ENCODE data around the gene ERC2.
"Not testable (repeated sequence)": the region's sequence is repeated elsewhere in the genome, so short reads cannot be mapped to it uniquely, and the experiment has no call there.

The ERC2 gene

DNA sequence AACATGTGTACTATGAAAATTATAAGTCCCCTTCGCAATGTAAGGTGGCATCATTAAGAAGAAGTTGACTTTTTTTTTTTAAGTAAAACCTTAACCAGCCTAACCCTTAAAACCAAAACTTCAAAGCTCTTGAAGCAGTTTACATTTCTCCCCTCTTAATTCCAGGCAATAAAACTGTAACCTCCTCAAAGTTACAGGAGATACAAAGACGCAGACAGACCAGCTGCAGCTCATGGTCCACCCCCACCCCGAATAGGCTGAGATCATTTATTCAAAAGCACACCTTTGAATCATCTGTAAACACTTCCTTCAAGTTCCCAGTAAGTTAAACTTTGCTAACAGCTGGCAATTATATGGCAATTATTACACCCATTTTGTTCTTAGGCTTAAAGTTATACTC lies 414.5 kb downstream of the ERC2 start:
- no peaks in the 10 kb centered on the region for H3K9me3 ChIP-seq (ENCODE audit: insufficient read depth, low read depth, low read length)
- no peaks in the 10 kb centered on the region for H3K27me3 ChIP-seq (ENCODE audit: insufficient read depth, low read length)
- H3K4me3 ChIP-seq (ENCODE audit: low read length), result no peak overlapping the region
- no peak overlapping the region for H3K27ac ChIP-seq (ENCODE audit: low read length)
- H3K4me1 ChIP-seq (ENCODE audit: insufficient read depth, low read length), result peaks cover 45% of the 10 kb centered on the region
- no peaks in the 10 kb centered on the region for H3K36me3 ChIP-seq (ENCODE audit: insufficient read depth, low read depth, low read length)
- no peak overlapping the region for H3K9ac ChIP-seq (ENCODE audit: low read depth, low read length)

DNA sequence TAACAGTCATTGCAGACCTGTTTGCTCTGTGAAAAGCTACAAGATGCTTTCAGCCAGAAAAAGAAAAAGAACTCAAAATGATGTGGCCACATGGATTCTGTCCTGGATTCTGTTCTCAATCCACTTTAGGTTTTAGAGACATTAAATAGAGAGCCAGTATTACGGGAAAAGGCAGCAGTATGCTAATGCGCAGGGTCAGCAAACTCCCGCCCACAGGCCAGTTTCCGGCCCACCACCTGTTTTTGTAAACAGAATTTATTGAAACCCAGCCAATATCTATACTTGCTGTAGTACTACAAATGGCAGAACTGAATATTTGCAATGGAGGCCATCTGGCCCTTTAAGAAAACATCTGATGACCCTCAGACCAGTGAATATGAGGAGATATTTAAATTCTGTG lies 416.1 kb downstream of the ERC2 start:
- no peak overlapping the region for H3K9ac ChIP-seq (ENCODE audit: low read depth, low read length)
- peaks cover 45% of the 10 kb centered on the region for H3K4me1 ChIP-seq (ENCODE audit: insufficient read depth, low read length)
- no peak overlapping the region for H3K27ac ChIP-seq (ENCODE audit: low read length)
- H3K4me3 ChIP-seq (ENCODE audit: low read length), result no peak overlapping the region
- no peaks in the 10 kb centered on the region for H3K9me3 ChIP-seq (ENCODE audit: insufficient read depth, low read depth, low read length)
- H3K27me3 ChIP-seq (ENCODE audit: insufficient read depth, low read length), result no peaks in the 10 kb centered on the region
- H3K36me3 ChIP-seq (ENCODE audit: insufficient read depth, low read depth, low read length), result no peaks in the 10 kb centered on the region

DNA sequence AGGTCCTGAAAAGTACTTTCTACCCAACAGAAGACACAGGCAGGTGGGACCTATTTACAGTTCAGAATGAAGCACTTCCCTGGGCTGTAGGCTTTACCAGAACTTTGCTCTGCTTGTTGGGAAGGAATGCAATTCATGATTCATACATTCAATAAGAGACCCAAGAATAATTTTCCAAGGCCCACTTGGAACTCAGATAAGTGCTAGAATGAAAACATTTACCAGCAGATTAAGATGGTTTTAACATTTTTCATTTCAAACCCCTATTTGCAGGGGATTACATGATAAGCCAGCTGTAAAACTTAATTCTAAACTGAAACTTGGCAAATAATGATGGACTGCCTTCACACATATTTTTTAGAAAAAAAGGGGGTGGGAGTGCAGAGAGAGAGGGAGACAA lies 417.2 kb downstream of the ERC2 start:
- peaks cover 40% of the 10 kb centered on the region for H3K4me1 ChIP-seq (ENCODE audit: insufficient read depth, low read length)
- H3K9me3 ChIP-seq (ENCODE audit: insufficient read depth, low read depth, low read length), result no peaks in the 10 kb centered on the region
- H3K27ac ChIP-seq (ENCODE audit: low read length), result no peak overlapping the region
- no peaks in the 10 kb centered on the region for H3K36me3 ChIP-seq (ENCODE audit: insufficient read depth, low read depth, low read length)
- H3K27me3 ChIP-seq (ENCODE audit: insufficient read depth, low read length), result no peaks in the 10 kb centered on the region
- no peak overlapping the region for H3K9ac ChIP-seq (ENCODE audit: low read depth, low read length)
- no peak overlapping the region for H3K4me3 ChIP-seq (ENCODE audit: low read length)

DNA sequence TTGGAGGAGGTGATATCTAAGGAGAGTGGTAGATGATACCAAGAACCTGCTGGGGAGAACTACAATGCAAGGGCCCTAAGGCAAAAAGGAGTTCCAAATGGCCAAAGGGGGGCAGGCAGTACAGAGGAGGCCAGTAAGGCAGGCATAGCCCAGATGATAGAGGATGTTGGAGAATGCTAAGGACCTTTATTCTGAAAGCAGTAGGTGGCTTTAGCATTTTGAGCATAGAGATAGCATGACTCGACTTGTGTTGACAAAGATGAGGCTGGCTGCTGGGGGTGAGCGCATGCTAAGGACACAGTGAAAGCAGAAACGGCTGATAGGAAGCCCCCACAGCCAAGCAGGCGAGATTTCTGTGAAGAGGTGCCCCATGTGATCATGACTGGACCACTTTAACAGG lies 419.3 kb downstream of the ERC2 start:
- Histone ChIP-seq H3K4me1 (ENCODE audit: insufficient read depth, low read length) (peaks cover 19% of the 10 kb centered on the region), H3K4me3 (ENCODE audit: low read length) (no peak overlapping the region), H3K9me3 (ENCODE audit: insufficient read depth, low read depth, low read length) (no peaks in the 10 kb centered on the region), H3K27me3 (ENCODE audit: insufficient read depth, low read length) (no peaks in the 10 kb centered on the region), H3K27ac (ENCODE audit: low read length) (no peak overlapping the region), H3K36me3 (ENCODE audit: insufficient read depth, low read depth, low read length) (no peaks in the 10 kb centered on the region), H3K9ac (ENCODE audit: low read depth, low read length) (no peak overlapping the region)

DNA sequence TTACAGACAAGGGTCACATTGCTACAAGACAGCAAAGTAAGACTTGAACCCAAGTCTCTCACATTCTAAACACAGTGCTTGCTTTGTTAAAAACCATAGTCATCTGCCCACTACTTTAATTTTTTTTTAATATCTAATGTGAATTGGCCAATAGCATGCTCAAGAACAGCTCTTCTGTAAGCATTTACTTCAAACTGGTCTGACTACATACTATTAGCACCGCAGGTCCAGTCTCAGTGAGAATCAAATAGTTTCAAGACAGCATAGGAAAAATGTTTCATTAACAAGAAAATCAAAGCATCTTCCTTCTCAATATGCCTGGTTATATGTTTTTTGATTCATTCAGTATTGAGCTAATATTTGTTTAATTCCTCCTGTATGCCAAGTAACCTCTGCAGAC lies 419.9 kb downstream of the ERC2 start:
- Histone ChIP-seq H3K36me3 (ENCODE audit: insufficient read depth, low read depth, low read length) (no peaks in the 10 kb centered on the region), H3K27me3 (ENCODE audit: insufficient read depth, low read length) (no peaks in the 10 kb centered on the region), H3K4me3 (ENCODE audit: low read length) (no peak overlapping the region), H3K9me3 (ENCODE audit: insufficient read depth, low read depth, low read length) (no peaks in the 10 kb centered on the region), H3K4me1 (ENCODE audit: insufficient read depth, low read length) (peaks cover 17% of the 10 kb centered on the region), H3K27ac (ENCODE audit: low read length) (no peak overlapping the region), H3K9ac (ENCODE audit: low read depth, low read length) (no peak overlapping the region)

DNA sequence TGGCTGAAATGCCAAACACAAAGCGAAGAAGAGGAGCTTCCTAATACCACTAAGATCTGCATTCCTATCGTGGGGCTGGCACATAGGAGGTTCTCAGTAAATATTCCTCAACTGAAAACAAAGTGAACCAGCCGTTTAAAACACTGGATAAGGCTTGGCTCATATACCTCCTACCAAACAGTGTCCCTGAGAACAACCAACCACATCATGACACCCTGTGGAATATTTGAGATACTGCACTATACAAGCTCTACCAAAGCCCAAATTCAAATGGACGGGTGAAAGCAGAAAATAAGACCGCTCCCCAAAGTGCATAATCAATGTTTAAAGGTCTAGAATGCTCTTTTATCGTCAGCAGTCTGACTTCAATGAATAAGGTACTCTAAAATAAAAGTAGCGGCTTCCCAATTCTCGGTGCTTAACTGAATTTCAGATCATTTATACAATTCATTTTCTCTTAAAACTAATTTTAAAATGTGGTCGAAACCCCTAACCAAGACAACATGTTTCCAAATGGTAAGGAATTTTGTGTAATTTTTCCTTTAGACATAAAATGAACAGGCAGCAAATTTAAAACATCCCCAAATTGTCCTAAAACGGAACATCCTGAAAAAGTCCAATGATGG lies 425.8 kb downstream of the ERC2 start:
- H3K27ac ChIP-seq (ENCODE audit: low read length), result no peak overlapping the region

DNA sequence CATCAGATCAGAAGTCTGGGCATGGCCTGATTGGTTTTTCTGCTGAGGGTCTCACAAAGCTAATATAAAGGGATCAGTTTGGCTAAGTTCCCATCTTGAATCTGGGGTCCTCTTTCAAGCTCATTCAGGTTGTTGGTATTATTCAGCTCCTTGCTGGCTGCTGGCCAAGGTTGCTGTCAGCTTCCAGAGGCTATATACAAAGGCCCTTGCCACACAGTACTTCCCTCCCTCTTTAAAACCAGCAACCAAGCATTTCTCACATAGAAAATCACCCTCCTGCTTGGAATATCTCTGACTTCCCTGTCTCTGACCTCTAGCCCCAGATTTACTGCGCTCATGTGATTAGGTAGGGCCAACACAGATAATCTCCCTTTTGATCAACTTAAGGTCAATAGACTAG lies 442.9 kb downstream of the ERC2 start:
- Histone ChIP-seq H3K27ac (ENCODE audit: low read length) (no peak overlapping the region), H3K4me1 (ENCODE audit: insufficient read depth, low read length) (peaks cover under 1% of the 10 kb centered on the region; the same call in 1 of the 2 replicates), H3K9me3 (ENCODE audit: insufficient read depth, low read depth, low read length) (no peaks in the 10 kb centered on the region), H3K36me3 (ENCODE audit: insufficient read depth, low read depth, low read length) (no peaks in the 10 kb centered on the region), H3K27me3 (ENCODE audit: insufficient read depth, low read length) (no peaks in the 10 kb centered on the region), H3K9ac (ENCODE audit: low read depth, low read length) (no peak overlapping the region), H3K4me3 (ENCODE audit: low read length) (no peak overlapping the region)

More for the DNA sequence above, 425.8 kb downstream of the ERC2 start:
- Histone ChIP-seq H3K4me1 (ENCODE audit: insufficient read depth, low read length) (peaks cover 10% of the 10 kb centered on the region), H3K9me3 (ENCODE audit: insufficient read depth, low read depth, low read length) (no peaks in the 10 kb centered on the region; the same call in 1 of the 2 replicates), H3K36me3 (ENCODE audit: insufficient read depth, low read depth, low read length) (no peaks in the 10 kb centered on the region), H3K27me3 (ENCODE audit: insufficient read depth, low read length) (no peaks in the 10 kb centered on the region), H3K4me3 (ENCODE audit: low read length) (no peak overlapping the region), H3K9ac (ENCODE audit: low read depth, low read length) (no peak overlapping the region)

DNA sequence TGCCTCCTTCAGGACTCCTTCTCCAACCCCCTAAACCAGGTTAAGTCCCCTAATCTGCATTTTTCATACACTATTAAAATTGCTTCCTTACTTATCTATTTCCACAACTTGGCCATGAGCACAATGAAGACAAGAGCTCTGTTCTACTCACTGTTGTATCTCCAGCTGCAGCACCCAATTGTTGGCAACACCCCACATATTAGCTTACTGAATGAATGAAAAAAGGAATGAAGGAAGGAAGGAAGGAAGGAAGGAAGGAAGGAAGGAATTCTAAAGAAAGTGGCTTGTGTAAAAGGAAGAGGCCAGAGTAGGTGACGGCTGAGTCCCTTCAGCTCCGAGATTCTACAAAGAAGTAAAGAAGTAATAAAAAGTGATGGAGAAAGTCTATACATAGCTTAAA lies 444.7 kb downstream of the ERC2 start:
- H3K4me1 ChIP-seq (ENCODE audit: insufficient read depth, low read length), result peaks cover 5% of the 10 kb centered on the region; the same call in 1 of the 2 replicates
- H3K4me3 ChIP-seq (ENCODE audit: low read length), result no peak overlapping the region
- no peaks in the 10 kb centered on the region for H3K36me3 ChIP-seq (ENCODE audit: insufficient read depth, low read depth, low read length)
- no peak overlapping the region for H3K27ac ChIP-seq (ENCODE audit: low read length)
- H3K9me3 ChIP-seq (ENCODE audit: insufficient read depth, low read depth, low read length), result no peaks in the 10 kb centered on the region
- H3K9ac ChIP-seq (ENCODE audit: low read depth, low read length), result no peak overlapping the region
- H3K27me3 ChIP-seq (ENCODE audit: insufficient read depth, low read length), result no peaks in the 10 kb centered on the region

DNA sequence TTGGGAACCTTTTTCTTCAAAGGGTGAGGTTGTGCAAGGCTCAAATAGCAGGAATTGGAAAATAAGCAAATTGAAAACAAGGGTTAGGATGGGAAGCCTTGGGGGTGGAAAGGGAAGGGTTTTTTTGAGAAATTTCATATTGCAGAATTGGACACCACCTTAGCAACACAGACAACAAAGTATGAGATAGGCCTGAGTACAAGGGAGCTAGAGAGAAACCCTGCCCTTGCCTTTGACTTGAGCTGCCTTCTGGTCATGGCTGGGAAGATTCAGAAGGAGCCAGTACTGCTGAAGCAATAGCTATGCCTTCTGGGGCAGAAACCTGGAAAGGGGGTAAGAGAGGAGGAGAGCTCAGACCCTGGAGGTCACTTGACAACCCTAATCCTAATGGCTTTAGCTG lies 445.6 kb downstream of the ERC2 start:
- Histone ChIP-seq H3K36me3 (ENCODE audit: insufficient read depth, low read depth, low read length) (no peaks in the 10 kb centered on the region), H3K27ac (ENCODE audit: low read length) (no peak overlapping the region), H3K27me3 (ENCODE audit: insufficient read depth, low read length) (no peaks in the 10 kb centered on the region), H3K4me3 (ENCODE audit: low read length) (no peak overlapping the region), H3K9me3 (ENCODE audit: insufficient read depth, low read depth, low read length) (no peaks in the 10 kb centered on the region), H3K9ac (ENCODE audit: low read depth, low read length) (no peak overlapping the region), H3K4me1 (ENCODE audit: insufficient read depth, low read length) (peaks cover 5% of the 10 kb centered on the region; the same call in 1 of the 2 replicates)

DNA sequence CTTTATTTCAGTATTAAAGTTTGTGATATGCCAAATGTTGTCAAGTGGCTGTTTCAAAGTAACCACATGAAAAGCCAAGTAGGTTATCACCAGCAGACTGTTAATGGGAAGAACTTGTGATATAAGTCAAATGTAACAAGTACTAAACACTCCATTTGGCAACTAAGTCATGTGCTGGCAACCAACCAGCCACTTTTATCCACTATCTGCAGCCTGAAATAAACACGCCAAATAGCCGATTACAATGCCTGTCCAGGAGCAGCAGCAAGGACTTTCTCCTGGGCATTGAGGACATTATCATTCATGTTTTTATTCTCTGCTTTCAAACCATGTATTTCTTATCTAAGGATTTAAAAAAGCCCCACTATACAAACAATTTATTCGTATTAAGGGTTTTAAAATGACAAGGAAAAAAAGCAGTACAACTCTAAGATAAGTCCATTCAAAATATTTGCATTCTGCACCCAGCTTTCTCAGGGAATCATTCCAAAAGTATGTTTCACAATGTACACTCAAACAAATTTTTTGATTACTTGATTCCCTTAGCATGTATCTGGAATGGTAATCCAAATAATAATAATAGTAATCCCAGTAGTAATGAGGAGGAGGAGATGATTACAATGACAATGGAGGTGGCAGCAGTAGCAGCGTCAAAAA lies 448.6 kb downstream of the ERC2 start:
- Histone ChIP-seq H3K9me3 (ENCODE audit: insufficient read depth, low read depth, low read length) (no peaks in the 10 kb centered on the region), H3K9ac (ENCODE audit: low read depth, low read length) (no peak overlapping the region), H3K27ac (ENCODE audit: low read length) (no peak overlapping the region), H3K4me3 (ENCODE audit: low read length) (no peak overlapping the region), H3K27me3 (ENCODE audit: insufficient read depth, low read length) (no peaks in the 10 kb centered on the region), H3K36me3 (ENCODE audit: insufficient read depth, low read depth, low read length) (no peaks in the 10 kb centered on the region), H3K4me1 (ENCODE audit: insufficient read depth, low read length) (peaks cover 5% of the 10 kb centered on the region; the same call in 1 of the 2 replicates)

DNA sequence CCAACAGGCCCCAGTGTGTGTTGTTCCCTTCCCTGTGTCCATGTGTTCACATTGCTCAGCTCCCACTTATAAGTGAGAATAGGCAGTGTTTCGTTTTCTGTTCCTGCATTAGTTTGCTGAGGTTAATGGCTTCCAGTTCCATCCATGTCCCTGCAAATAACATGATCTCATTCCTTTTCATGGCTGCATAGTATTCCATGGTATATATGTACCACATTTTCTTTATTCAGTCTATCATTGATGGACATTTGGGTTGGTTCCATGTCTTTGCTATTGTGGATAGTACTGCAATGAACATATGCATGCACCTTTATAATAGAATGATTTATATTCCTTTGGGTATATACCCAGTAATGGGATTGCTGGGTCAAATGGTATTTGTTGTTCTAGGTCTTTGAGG lies 452.9 kb downstream of the ERC2 start:
- H3K4me1 ChIP-seq (ENCODE audit: insufficient read depth, low read length); H3K27me3 ChIP-seq (ENCODE audit: insufficient read depth, low read length); H3K27ac ChIP-seq (ENCODE audit: low read length); H3K9me3 ChIP-seq (ENCODE audit: insufficient read depth, low read depth, low read length); H3K4me3 ChIP-seq (ENCODE audit: low read length); H3K36me3 ChIP-seq (ENCODE audit: insufficient read depth, low read depth, low read length); H3K9ac ChIP-seq (ENCODE audit: low read depth, low read length): not testable (repeated sequence)

DNA sequence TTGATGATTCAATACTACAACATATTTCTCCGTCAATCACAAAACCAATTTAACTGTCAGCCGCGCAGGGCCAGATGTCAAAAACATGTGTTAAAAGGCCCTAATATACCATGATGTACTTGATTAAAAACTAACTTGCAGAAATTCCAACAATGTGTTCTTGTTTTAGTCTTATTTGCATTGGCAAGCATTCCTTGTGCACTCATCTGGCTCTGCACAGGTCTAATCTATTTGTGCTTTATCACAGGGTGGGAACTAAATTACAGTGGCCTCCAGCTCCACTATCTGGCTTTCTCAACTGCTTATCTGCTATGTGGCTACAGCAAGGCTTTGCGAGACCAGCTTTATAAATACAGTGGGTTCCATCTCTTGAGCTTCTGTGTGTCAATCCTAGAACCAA lies 455.5 kb downstream of the ERC2 start:
- Histone ChIP-seq H3K4me1 (ENCODE audit: insufficient read depth, low read length) (peaks cover 3% of the 10 kb centered on the region; the same call in 1 of the 2 replicates), H3K27ac (ENCODE audit: low read length) (no peak overlapping the region), H3K9ac (ENCODE audit: low read depth, low read length) (no peak overlapping the region), H3K27me3 (ENCODE audit: insufficient read depth, low read length) (no peaks in the 10 kb centered on the region), H3K9me3 (ENCODE audit: insufficient read depth, low read depth, low read length) (no peaks in the 10 kb centered on the region), H3K36me3 (ENCODE audit: insufficient read depth, low read depth, low read length) (no peaks in the 10 kb centered on the region), H3K4me3 (ENCODE audit: low read length) (no peak overlapping the region)

All from iPS-20b (cell line).